Mammary epithelial cell (primary cell): ENCODE results near the gene TENM4.

ENCODE experiments used
- EZH2 ChIP-seq: IDR thresholded peaks from 2 replicates; pipeline ENCODE4 v1.6.1; 2012; ENCODE audit warnings: low read length, inconsistent platforms, borderline replicate concordance
- TF ChIP-seq, protein P1 (sequence below), 2 donors: IDR thresholded peaks in 1 of 2; conservative IDR thresholded peaks in 1 of 2; 2 replicates each; pipeline ENCODE4 v1.5.1; 2011 to 2012; ENCODE audit warnings: inconsistent platforms in 2 of 2, low read length in 2 of 2, mild to moderate bottlenecking in 2 of 2, control low read depth in 1 of 2, low read depth in 1 of 2; ENCODE audit not compliant: insufficient read depth in 1 of 2; ENCODE audit errors: extremely low read depth in 1 of 2

DNA sequence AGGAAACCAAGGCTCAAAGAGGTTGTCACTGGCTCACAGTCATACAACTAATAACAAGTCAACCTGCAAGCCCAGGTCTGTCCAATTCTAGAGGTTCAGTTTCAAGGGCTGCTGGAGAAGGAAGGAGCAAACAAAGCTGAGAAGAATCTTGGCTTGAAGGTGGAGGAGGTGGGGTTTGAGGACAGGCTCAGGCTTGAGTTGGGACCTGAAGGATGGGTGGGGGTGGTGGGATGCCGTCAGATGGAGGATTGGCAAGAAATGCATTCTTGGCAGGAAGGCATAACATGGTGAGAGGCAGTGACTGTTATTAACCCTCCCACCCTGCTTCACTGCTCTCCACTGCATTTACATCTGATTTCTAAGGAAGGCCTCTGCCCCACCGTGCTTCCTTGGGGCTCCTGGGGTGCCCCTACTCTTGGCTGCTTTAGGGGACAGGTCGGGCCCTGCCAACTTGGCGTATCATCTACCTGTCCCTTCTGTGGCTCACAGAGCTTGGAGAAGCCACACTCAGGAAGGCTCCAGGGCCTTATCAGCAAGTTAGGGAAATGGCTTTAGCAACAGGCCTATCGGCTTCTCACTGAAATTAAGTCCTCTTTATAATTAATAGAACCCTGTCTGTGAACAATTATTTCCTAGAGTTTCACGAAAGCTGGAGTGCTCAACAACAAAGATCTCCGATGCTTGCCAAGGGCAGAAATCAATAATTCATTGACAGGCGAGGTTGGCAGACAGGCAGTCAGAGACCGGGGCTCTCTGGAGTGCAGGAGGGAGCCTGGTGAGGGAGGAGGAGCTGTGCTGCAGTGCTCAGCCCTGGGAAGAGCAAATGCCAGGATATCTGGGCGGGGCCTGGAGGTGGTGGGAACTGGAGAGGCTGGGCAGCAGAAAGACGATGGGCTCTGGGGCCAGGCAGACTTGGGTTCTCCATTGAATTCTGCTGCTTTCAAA, 781.2 kb downstream of the TENM4 start:
- TF ChIP-seq, protein P1, sequence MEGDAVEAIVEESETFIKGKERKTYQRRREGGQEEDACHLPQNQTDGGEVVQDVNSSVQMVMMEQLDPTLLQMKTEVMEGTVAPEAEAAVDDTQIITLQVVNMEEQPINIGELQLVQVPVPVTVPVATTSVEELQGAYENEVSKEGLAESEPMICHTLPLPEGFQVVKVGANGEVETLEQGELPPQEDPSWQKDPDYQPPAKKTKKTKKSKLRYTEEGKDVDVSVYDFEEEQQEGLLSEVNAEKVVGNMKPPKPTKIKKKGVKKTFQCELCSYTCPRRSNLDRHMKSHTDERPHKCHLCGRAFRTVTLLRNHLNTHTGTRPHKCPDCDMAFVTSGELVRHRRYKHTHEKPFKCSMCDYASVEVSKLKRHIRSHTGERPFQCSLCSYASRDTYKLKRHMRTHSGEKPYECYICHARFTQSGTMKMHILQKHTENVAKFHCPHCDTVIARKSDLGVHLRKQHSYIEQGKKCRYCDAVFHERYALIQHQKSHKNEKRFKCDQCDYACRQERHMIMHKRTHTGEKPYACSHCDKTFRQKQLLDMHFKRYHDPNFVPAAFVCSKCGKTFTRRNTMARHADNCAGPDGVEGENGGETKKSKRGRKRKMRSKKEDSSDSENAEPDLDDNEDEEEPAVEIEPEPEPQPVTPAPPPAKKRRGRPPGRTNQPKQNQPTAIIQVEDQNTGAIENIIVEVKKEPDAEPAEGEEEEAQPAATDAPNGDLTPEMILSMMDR (conservative IDR thresholded peaks at IDR 0.05 in 1 of 2, IDR thresholded peaks at IDR 0.05 in 1 of 2; ENCODE audit: extremely low read depth in 1 of 2, insufficient read depth in 1 of 2, low read depth in 1 of 2, low read length in 2 of 2): no peak
- no peak for TF ChIP-seq EZH2
